ENCODE data around the gene UPP1. TPM values are rescaled to one million over a fixed set of nuclear protein-coding genes. Genes with fewer than 3 reads are reported as not detected.
A peak's percentile ranks its signal among the peaks of the same experiment; 100 is the strongest.

Gene UPP1
- total and polyA plus RNA-seq, 2 experiments from 2014 or later, result 26.5 to 28.3 TPM

- Histone ChIP-seq H3K27me3 (no peaks in the 10 kb centered on the region), H3K36me3 (no peaks in the 10 kb centered on the region), H3K4me3 (no peak overlapping the region), H3K4me1 (ENCODE audit: low read depth) (no peaks in the 10 kb centered on the region), H3K9me3 (ENCODE audit: low read depth) (no peaks in the 10 kb centered on the region), H3K27ac (no peak overlapping the region)
- TF ChIP-seq, protein P1, sequence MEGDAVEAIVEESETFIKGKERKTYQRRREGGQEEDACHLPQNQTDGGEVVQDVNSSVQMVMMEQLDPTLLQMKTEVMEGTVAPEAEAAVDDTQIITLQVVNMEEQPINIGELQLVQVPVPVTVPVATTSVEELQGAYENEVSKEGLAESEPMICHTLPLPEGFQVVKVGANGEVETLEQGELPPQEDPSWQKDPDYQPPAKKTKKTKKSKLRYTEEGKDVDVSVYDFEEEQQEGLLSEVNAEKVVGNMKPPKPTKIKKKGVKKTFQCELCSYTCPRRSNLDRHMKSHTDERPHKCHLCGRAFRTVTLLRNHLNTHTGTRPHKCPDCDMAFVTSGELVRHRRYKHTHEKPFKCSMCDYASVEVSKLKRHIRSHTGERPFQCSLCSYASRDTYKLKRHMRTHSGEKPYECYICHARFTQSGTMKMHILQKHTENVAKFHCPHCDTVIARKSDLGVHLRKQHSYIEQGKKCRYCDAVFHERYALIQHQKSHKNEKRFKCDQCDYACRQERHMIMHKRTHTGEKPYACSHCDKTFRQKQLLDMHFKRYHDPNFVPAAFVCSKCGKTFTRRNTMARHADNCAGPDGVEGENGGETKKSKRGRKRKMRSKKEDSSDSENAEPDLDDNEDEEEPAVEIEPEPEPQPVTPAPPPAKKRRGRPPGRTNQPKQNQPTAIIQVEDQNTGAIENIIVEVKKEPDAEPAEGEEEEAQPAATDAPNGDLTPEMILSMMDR (IDR thresholded peaks at IDR 0.05; ENCODE audit: low read depth, low read length), result no peak
- DNase-seq (ENCODE audit: low read depth in 1 of 2, low spot score in 1 of 2), result no peak
Measured at GRCh38 chr7:48085942-48086341, 3.1 kb upstream of the UPP1 start.

GRCh38 chr7:48087349-48087748 lies 1.7 kb upstream of the UPP1 start:
- no peak overlapping the region for H3K27ac ChIP-seq

GRCh38 chr7:48088559-48089045 lies 463 bp upstream of the UPP1 start:
- Histone ChIP-seq H3K4me1 (ENCODE audit: low read depth) (no peaks in the 10 kb centered on the region), H3K4me3 (peak overlapping the region; percentile 71), H3K36me3 (no peaks in the 10 kb centered on the region), H3K9me3 (ENCODE audit: low read depth) (no peaks in the 10 kb centered on the region), H3K27me3 (peaks cover 3% of the 10 kb centered on the region), H3K27ac (peak overlapping the region; percentile 63)
- TF ChIP-seq, protein P1 (IDR thresholded peaks at IDR 0.05; ENCODE audit: low read depth, low read length), result no peak
- DNase-seq (ENCODE audit: low read depth in 1 of 2, low spot score in 1 of 2), result peak in 1 of 2 donors; percentile 98

More at GRCh38 chr7:48087349-48087748, 1.7 kb upstream of the UPP1 start:
- H3K36me3 ChIP-seq, result no peaks in the 10 kb centered on the region
- no peaks in the 10 kb centered on the region for H3K4me1 ChIP-seq (ENCODE audit: low read depth)
- no peak overlapping the region for H3K4me3 ChIP-seq
- TF ChIP-seq, protein P1 (IDR thresholded peaks at IDR 0.05; ENCODE audit: low read depth, low read length), result peak; percentile 3
- peak in 1 of 2 donors; percentile 78 for DNase-seq (ENCODE audit: low read depth in 1 of 2, low spot score in 1 of 2)
- peaks cover 3% of the 10 kb centered on the region for H3K27me3 ChIP-seq
- H3K9me3 ChIP-seq (ENCODE audit: low read depth), result no peaks in the 10 kb centered on the region

GRCh38 chr7:48090095-48090805 lies 1.2 kb downstream of the UPP1 start:
- peak; percentile 39 to 51 for DNase-seq (ENCODE audit: low read depth in 1 of 2, low spot score in 1 of 2)
- no peak overlapping the region for H3K27ac ChIP-seq
- TF ChIP-seq, protein P1 (IDR thresholded peaks at IDR 0.05; ENCODE audit: low read depth, low read length), result no peak

GRCh38 chr7:48091506-48092433 lies 2.7 kb downstream of the UPP1 start:
- Histone ChIP-seq H3K36me3 (no peaks in the 10 kb centered on the region), H3K4me3 (no peak overlapping the region), H3K4me1 (ENCODE audit: low read depth) (no peaks in the 10 kb centered on the region), H3K27me3 (peaks cover 3% of the 10 kb centered on the region), H3K9me3 (ENCODE audit: low read depth) (no peaks in the 10 kb centered on the region), H3K27ac (no peak overlapping the region)
- TF ChIP-seq, protein P1 (IDR thresholded peaks at IDR 0.05; ENCODE audit: low read depth, low read length), result no peak
- DNase-seq (ENCODE audit: low read depth in 1 of 2, low spot score in 1 of 2), result no peak

More at GRCh38 chr7:48090095-48090805, 1.2 kb downstream of the UPP1 start:
- H3K4me1 ChIP-seq (ENCODE audit: low read depth), result no peaks in the 10 kb centered on the region
- no peaks in the 10 kb centered on the region for H3K36me3 ChIP-seq
- H3K9me3 ChIP-seq (ENCODE audit: low read depth), result no peaks in the 10 kb centered on the region
- peak overlapping the region; percentile 71 for H3K4me3 ChIP-seq
- H3K27me3 ChIP-seq, result peaks cover 3% of the 10 kb centered on the region

Measured in cardiac muscle cell (in vitro differentiated cells and primary cell).